Measurements from ENCODE around the gene NACC1.
A peak's percentile ranks its signal among the peaks of the same experiment; 100 is the strongest.

NACC1 gene

GRCh38 chr19:13120817-13121216 is 2.8 kb downstream of the NACC1 start:
- DNase-seq (ENCODE audit: low spot score): no peak

- DNase-seq (ENCODE audit: low spot score): no peak
Observed at GRCh38 chr19:13121551-13122274, 3.6 kb downstream of the NACC1 start.

GRCh38 chr19:13122275-13122878 is 4.3 kb downstream of the NACC1 start:
- DNase-seq (ENCODE audit: low spot score): no peak

- no peak for DNase-seq (ENCODE audit: low spot score)
Observed at GRCh38 chr19:13122980-13123957, 5.2 kb downstream of the NACC1 start.

GRCh38 chr19:13127051-13127450 is 9.0 kb downstream of the NACC1 start:
- no peak for DNase-seq (ENCODE audit: low spot score)

- DNase-seq (ENCODE audit: low spot score): no peak
Observed at GRCh38 chr19:13127811-13128575, 9.9 kb downstream of the NACC1 start.

GRCh38 chr19:13128583-13128982 is 10.5 kb downstream of the NACC1 start:
- no peak for DNase-seq (ENCODE audit: low spot score)

- no peak for DNase-seq (ENCODE audit: low spot score)
Observed at GRCh38 chr19:13129384-13129783, 11.3 kb downstream of the NACC1 start.

- no peak for DNase-seq (ENCODE audit: low spot score)
Observed at GRCh38 chr19:13130886-13131490, 12.9 kb downstream of the NACC1 start.

GRCh38 chr19:13132471-13133180 is 14.6 kb downstream of the NACC1 start:
- peak; percentile 51 for DNase-seq (ENCODE audit: low spot score)

- DNase-seq (ENCODE audit: low spot score): no peak
Observed at GRCh38 chr19:13133241-13133870, 15.3 kb downstream of the NACC1 start.

- DNase-seq (ENCODE audit: low spot score): no peak
Observed at GRCh38 chr19:13134626-13135025, 16.6 kb downstream of the NACC1 start.

GRCh38 chr19:13135068-13136062 is 17.3 kb downstream of the NACC1 start:
- DNase-seq (ENCODE audit: low spot score): no peak

- no peak for DNase-seq (ENCODE audit: low spot score)
Observed at GRCh38 chr19:13137290-13137794, 19.3 kb downstream of the NACC1 start.

- DNase-seq (ENCODE audit: low spot score): no peak
Observed at GRCh38 chr19:13138171-13138915, 20.3 kb downstream of the NACC1 start.

- DNase-seq (ENCODE audit: low spot score): no peak
Observed at GRCh38 chr19:13138916-13139198, 20.8 kb downstream of the NACC1 start.

GRCh38 chr19:13139633-13140311 is 21.7 kb downstream of the NACC1 start:
- DNase-seq (ENCODE audit: low spot score): no peak
